Stimulated activated naive CD8-positive, alpha-beta T cell treated with anti-CD3 and anti-CD28 coated beads, Interleukin-15, Interleukin-2, amounts not matched to agents 100 ng/mL and 50 ng/mL, for 24 hours (primary cell): ENCODE results near the gene ADAMTS2.

Source experiments
- H3K27ac Mint-ChIP-seq: one replicate; pipeline ENCODE4 v1.8.0; 2021; ENCODE audit warnings: mild to moderate bottlenecking, mixed read lengths
- H3K27me3 Mint-ChIP-seq: one replicate; pipeline ENCODE4 v1.8.0; 2021; ENCODE audit warnings: mixed read lengths
- H3K36me3 Mint-ChIP-seq: one replicate; pipeline ENCODE4 v1.8.0; 2021; ENCODE audit warnings: low read depth, mixed read lengths
- H3K4me1 Mint-ChIP-seq: one replicate; pipeline ENCODE4 v1.8.0; 2021; ENCODE audit warnings: low read depth, mixed read lengths
- H3K4me3 Mint-ChIP-seq: one replicate; pipeline ENCODE4 v1.8.0; 2021; ENCODE audit warnings: mild to moderate bottlenecking, mixed read lengths
- H3K9me3 Mint-ChIP-seq: one replicate; pipeline ENCODE4 v1.8.0; 2021; ENCODE audit warnings: mixed read lengths

Gene ADAMTS2

DNA sequence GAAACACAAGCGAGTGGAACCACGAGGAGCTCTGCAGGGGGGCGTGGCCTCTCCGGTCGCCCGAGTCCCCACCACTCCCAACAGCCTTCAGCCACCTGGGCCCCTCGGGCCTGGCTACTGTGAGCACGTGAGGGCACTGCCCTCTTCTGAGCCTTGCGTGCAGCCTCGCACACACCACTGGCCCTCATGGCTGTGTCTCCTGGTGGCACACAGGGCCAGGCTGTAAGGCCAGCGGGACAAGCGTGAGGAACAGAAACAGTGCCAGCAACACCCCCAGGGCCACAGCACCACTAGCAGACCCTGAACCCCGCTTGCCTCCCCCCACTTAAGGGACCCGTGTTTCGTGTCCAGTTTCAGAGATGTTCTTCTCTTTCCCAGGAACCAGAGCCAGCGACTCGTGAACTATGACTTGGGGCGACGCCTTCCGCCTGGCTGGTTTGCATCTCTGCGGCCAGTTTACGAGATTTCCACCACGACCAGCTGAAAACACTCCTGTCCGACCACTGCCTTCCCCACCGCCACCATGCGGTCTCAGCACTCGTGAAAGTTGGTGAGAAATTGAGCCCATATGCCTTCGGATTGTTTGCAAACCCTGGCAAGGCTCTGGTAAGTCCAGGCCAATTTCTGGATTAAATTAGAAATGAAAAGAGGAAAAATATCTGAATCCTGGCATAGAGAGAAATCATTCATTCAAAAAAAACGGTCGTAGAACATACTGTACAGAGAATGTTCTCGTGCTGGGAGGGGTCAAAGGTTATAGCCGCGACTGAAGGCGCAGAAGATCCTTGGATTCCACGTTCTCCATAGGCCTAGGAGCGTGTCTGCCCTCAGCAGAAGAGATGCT, 149.5 kb downstream of the ADAMTS2 start:
- no peaks in the 10 kb centered on the region for H3K27me3 Mint-ChIP-seq
- H3K4me3 Mint-ChIP-seq: no peak overlapping the region
- H3K9me3 Mint-ChIP-seq: no peaks in the 10 kb centered on the region
- H3K4me1 Mint-ChIP-seq: no peaks in the 10 kb centered on the region
- H3K36me3 Mint-ChIP-seq: no peaks in the 10 kb centered on the region
- H3K27ac Mint-ChIP-seq: no peak overlapping the region

DNA sequence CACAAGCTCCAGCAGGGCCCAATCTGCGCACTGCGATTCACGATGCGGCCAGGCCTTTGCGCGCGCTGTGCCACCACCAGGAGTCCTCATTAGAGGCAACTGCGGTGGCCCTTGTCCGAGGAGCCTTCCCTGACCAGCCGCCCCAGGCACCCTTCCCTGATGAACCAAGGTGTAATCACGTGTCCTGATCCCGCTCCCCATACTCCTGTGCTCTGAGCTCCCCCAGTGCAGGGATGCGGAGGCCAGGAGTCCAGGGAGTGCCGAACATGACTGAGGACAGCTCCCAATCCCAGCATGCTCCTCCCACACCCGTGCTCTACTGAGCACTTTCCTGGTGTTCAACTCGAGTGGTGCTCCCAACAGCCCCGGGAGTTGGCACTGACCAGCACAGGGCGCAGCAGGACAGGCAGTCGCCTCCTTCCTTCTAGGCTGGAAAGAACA, 150.3 kb downstream of the ADAMTS2 start:
- Mint-ChIP-seq H3K27me3 (no peaks in the 10 kb centered on the region), H3K36me3 (no peaks in the 10 kb centered on the region), H3K4me3 (no peak overlapping the region), H3K27ac (no peak overlapping the region), H3K9me3 (no peaks in the 10 kb centered on the region), H3K4me1 (no peaks in the 10 kb centered on the region)

DNA sequence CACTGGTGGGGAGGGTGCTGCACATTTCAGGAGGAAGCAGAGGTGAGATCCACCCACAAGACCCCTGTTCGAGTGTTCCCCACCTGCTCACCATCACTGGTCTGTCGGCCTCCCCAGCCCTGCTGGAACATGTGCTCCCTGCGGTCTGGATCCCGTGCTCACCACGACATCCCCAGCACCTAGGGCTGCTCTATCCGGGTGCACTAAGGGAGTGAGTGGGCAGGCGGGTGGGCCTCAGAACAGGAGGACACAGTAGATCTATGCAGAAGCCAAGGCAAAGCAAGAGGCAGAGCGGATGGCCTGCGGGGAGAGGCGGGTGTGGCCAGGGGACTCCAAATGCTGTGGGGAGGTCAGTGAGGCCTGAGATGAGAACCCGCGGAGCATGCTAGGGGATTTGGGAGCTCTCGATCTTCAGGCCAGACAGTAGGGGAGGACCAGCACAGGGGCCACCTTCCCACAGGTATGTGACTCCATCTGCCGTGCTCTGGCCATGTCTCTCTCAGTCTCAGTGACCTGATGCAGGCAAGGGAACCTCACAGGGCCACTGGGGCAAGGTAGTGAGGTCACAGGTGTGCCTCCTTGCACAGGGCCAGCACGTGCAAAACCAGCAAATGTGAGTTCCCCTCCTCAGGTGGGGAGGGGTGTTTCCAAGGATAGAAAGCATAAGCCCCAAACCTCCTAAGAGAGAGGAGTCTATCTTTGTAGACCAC, 150.9 kb downstream of the ADAMTS2 start:
- Mint-ChIP-seq H3K4me3 (no peak overlapping the region), H3K9me3 (no peaks in the 10 kb centered on the region), H3K27ac (no peak overlapping the region), H3K36me3 (no peaks in the 10 kb centered on the region), H3K27me3 (no peaks in the 10 kb centered on the region), H3K4me1 (no peaks in the 10 kb centered on the region)

DNA sequence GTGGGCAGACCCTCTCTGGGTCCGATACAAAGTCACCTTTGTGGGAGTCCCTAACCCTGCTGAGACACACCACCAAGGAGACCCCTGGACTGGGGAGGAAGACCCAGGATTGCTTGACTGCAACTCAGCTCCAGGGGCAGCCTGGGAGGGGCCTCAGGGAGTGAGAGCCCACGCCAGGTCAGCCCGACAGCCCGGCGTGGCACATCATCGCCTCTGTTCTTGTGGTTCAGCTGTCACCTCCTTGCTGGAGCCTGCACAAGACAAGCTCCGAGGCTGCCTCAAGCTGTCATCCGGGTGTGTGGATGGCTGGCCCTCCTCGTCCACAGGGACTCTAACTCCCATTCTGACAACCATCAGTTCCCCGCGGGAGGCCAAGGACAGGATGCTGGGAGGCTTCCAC, 151.5 kb downstream of the ADAMTS2 start:
- no peaks in the 10 kb centered on the region for H3K36me3 Mint-ChIP-seq
- H3K27ac Mint-ChIP-seq: no peak overlapping the region
- H3K9me3 Mint-ChIP-seq: no peaks in the 10 kb centered on the region
- H3K27me3 Mint-ChIP-seq: no peaks in the 10 kb centered on the region
- H3K4me1 Mint-ChIP-seq: no peaks in the 10 kb centered on the region
- H3K4me3 Mint-ChIP-seq: no peak overlapping the region

DNA sequence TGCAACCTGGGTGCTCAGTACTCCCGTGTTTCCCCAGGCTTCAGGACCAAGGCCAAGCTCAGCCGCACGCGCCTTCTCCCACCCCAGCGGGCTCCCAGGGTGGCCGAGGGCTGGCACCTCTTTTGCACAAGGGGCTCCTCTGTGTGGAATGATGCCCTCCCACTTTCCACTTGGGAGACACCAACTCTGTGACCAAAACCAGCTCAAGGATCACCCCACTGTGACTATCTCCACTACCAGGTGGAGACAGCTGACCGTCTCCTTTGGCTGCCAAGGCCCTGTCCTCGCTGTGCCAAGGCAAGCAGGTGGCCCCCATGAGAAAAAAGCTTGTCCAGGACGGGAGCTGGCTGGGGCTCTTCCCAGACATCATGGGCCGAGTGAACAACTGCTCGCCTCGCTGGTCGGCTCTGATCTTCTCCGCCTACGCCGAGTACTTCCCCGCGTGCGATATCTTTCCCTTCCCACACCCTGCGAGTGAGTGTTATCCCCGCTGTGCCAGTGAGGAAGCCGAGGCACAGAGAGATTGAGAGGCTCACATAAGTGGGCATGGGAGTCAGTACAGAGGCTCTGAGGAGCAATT, 152.3 kb downstream of the ADAMTS2 start:
- Mint-ChIP-seq H3K36me3 (no peaks in the 10 kb centered on the region), H3K27ac (no peak overlapping the region), H3K9me3 (no peaks in the 10 kb centered on the region), H3K27me3 (no peaks in the 10 kb centered on the region), H3K4me1 (no peaks in the 10 kb centered on the region), H3K4me3 (no peak overlapping the region)

DNA sequence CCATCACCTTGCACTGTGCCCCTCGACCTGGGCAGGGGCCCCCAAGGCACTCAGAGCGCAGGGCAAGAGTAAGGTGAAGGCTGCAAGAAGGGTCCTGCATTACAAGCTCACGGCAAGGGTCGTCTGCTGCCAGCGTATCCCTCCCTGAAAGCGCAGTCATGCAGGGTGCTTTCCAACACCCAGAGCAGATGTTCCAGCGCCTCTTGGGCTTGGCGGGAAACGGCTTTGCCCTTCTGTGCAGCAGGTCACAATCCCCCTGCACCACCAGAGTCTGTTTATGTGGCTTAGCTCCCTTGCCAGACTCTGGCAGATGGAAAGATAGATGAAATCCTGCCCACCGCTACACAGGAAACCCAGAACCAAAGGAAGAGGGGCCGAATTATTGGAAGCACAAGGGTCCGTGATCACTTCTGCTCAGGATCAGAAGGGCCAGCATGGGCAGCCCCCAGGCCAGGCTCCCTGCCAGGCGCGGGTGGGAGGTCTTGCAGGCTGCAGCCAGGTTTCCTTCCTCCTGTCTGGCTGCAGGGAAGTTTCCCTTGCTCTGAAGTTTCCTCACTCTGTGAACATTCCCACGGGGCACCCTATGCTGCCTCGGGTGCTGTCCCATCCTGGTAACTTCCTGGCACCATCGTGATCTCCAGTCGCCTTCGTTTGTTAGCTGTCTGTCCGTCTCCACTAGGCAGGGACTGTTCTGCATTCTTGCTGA, 152.9 kb downstream of the ADAMTS2 start:
- Mint-ChIP-seq H3K9me3 (no peaks in the 10 kb centered on the region), H3K36me3 (no peaks in the 10 kb centered on the region), H3K4me1 (no peaks in the 10 kb centered on the region), H3K27me3 (no peaks in the 10 kb centered on the region), H3K4me3 (no peak overlapping the region), H3K27ac (no peak overlapping the region)

DNA sequence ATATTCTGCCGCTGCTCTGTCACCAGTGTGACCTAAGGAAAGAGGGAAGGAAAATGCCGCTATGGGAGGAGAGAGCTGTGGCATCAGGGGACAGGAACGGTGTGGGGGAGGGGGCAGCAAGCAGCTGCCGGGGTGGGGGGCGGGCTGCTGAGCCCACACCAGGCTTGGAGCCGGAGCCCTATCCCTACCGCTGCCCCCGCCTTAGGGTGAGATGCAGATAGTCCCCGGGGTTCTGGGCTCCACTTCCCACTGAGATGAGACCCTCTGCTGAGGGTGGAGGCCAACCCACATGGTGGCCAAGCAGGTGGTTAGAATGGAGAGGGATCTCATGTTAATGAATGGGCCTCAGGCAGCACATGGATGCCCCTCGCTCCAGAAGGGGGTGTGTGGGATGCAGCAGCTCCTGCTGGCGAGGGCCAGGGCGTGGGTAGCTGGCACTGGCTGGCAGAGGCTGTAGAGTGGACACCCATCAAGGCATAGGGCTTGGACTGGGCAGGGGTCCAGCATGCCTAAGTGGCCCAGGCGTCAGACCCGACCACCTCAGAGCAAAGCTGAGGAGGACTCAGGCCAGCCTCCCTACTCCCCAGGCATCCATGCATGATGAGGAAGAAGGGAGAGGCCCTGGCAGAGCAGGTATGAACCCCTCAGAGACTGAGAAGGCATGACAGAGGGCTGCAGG, 153.6 kb downstream of the ADAMTS2 start:
- Mint-ChIP-seq H3K27me3 (no peaks in the 10 kb centered on the region), H3K36me3 (no peaks in the 10 kb centered on the region), H3K27ac (no peak overlapping the region), H3K9me3 (no peaks in the 10 kb centered on the region), H3K4me1 (no peaks in the 10 kb centered on the region), H3K4me3 (no peak overlapping the region)

DNA sequence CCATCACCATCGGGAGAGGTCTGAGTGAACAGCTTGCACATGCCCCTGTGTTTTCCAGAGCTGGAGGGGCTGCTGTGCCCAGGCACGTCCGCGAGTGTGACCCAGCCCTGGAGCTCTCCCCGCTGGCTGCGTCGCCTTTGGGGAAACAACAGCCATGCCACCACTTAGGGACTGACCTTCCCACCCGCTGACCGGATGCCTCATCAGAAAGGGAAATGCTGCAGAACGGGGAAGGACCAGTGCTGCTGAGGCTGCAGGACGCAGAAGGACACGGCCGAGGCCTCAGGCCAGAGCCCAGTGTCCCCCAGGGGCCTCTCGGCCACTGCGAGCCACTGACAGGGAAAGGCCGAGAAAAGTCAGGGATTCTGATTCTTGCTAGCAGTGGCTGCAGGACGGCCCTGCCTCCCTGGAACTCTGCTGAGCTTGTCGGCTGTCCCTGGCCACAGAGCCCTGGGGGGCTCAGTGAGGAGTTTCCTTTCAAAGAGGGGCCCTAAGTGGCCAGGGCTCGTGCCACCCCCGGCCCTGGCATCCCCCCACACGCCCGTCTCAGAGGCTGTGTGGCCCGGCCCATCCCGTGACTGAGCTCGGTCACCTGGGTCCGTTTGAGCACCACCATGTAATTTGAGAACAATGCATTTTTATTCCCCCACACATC, 154.3 kb downstream of the ADAMTS2 start:
- Mint-ChIP-seq H3K27me3 (no peaks in the 10 kb centered on the region), H3K4me3 (no peak overlapping the region), H3K9me3 (no peaks in the 10 kb centered on the region), H3K27ac (no peak overlapping the region), H3K4me1 (no peaks in the 10 kb centered on the region), H3K36me3 (no peaks in the 10 kb centered on the region)

DNA sequence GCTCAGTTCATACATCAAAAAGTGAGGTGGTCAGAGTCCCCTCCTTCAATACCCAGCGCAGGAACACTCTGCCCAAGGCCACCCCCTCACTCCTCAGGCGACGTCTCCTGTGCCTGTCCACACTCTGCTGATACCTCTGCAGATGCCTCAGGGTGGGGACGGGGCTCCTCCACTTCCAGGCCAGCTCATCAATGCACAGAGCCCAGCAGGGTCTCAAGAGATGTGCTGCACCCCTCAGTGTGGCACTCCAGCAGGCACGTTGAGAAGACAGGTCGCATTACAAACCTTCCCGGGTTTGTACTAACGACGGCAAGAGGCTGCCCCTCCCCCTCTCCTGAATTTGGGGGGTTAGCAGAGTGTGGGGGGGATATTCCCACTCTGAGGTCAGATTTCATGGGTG, 156.6 kb downstream of the ADAMTS2 start:
- H3K4me3 Mint-ChIP-seq: no peak overlapping the region
- no peaks in the 10 kb centered on the region for H3K36me3 Mint-ChIP-seq
- H3K27me3 Mint-ChIP-seq: peaks cover 3% of the 10 kb centered on the region
- no peaks in the 10 kb centered on the region for H3K4me1 Mint-ChIP-seq
- H3K27ac Mint-ChIP-seq: no peak overlapping the region
- H3K9me3 Mint-ChIP-seq: no peaks in the 10 kb centered on the region

- Mint-ChIP-seq H3K36me3 (no peaks in the 10 kb centered on the region), H3K27me3 (peaks cover 3% of the 10 kb centered on the region), H3K4me3 (no peak overlapping the region), H3K4me1 (no peaks in the 10 kb centered on the region), H3K27ac (no peak overlapping the region), H3K9me3 (no peaks in the 10 kb centered on the region)
Measured at GRCh38 chr5:179187681-179188575, 157.3 kb downstream of the ADAMTS2 start.

DNA sequence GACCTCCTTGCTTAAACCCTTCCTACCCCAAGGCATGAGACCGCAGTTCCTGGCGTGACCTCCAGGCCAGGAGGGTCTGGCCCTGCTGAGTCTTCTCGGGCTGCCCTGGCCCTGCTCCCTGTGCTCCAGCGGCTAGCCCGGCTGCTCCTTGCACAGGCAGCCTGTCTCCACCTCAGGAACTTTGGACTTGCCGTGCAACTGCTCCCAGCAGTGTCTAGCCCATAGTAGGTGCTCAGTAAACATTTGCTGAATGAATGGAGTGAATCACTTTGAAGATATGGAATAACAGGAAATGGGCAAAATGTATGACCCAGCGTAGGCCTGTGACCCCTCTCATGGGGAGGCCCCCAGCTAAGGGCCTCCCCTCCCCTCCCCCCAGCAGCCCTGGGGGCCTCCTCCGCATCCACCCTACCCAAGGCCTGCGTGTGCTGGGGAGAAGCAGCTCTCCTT, 158.0 kb downstream of the ADAMTS2 start:
- Mint-ChIP-seq H3K27me3 (peaks cover 5% of the 10 kb centered on the region), H3K9me3 (no peaks in the 10 kb centered on the region), H3K4me3 (no peak overlapping the region), H3K36me3 (no peaks in the 10 kb centered on the region), H3K27ac (no peak overlapping the region), H3K4me1 (peaks cover 2% of the 10 kb centered on the region)

- Mint-ChIP-seq H3K27ac (no peak overlapping the region), H3K36me3 (no peaks in the 10 kb centered on the region), H3K9me3 (no peaks in the 10 kb centered on the region), H3K4me1 (peaks cover 7% of the 10 kb centered on the region), H3K4me3 (no peak overlapping the region), H3K27me3 (peaks cover 9% of the 10 kb centered on the region)
Measured at GRCh38 chr5:179186801-179187200, 158.5 kb downstream of the ADAMTS2 start.

DNA sequence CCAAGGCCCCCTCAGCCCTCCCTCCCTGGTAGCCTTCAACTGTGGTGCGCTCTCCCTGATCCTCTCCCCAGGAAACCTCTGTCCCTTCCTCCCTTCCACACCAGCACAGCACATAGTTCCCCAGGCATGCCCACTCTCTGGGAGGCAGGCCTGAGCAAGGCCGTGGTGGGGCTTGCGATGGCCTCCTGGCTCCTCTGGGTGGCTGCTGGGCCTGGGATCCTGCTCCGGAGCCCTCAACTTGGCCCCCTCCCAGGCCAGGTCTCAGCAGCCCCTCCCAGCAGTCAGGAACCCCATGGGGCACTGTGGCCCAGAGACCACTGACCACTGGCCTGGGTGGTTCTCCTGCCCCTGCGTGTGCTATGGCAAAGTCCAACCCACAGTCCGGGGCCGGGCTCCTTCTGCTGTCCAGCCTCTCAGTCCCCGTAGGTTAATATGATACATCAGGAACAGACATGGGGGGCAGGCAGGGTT, 159.3 kb downstream of the ADAMTS2 start:
- Mint-ChIP-seq H3K4me3 (no peak overlapping the region), H3K9me3 (no peaks in the 10 kb centered on the region), H3K27ac (no peak overlapping the region), H3K36me3 (no peaks in the 10 kb centered on the region), H3K4me1 (peaks cover 10% of the 10 kb centered on the region), H3K27me3 (peaks cover 12% of the 10 kb centered on the region)
